ENCODE measurements around the gene SLC16A8. TPM values are rescaled to one million over a fixed set of nuclear protein-coding genes. Genes with fewer than 3 reads are reported as not detected.

Gene SLC16A8
- total and polyA plus RNA-seq, 9 donors: 0.39 to 0.52 TPM; not detected in 7

DNA sequence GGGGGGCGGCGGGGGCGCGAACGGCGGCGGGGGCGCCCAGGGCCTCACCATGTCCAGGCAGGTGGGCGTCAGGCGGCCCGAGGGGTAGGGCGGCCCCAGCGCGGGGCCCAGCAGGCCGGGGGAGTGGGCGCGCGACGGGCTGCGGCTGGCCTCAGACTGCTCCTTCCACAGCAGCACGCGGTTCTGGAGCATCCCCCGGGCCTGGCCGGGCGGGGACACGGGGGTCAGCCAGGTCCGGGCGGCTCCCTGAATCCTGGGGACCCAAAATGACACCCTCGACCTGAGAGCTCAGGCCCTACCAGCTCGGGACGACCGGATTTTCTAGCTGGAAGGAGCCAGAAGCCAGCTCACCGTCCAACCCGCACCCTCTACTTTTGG lies 5.5 kb upstream of the SLC16A8 start:
- Histone ChIP-seq H3K4me1 (ENCODE audit: insufficient read depth) (peaks cover 1% of the 10 kb centered on the region), H3K27ac (no peak overlapping the region)
- intact Hi-C loops (cut with DNase I): no loop called here

DNA sequence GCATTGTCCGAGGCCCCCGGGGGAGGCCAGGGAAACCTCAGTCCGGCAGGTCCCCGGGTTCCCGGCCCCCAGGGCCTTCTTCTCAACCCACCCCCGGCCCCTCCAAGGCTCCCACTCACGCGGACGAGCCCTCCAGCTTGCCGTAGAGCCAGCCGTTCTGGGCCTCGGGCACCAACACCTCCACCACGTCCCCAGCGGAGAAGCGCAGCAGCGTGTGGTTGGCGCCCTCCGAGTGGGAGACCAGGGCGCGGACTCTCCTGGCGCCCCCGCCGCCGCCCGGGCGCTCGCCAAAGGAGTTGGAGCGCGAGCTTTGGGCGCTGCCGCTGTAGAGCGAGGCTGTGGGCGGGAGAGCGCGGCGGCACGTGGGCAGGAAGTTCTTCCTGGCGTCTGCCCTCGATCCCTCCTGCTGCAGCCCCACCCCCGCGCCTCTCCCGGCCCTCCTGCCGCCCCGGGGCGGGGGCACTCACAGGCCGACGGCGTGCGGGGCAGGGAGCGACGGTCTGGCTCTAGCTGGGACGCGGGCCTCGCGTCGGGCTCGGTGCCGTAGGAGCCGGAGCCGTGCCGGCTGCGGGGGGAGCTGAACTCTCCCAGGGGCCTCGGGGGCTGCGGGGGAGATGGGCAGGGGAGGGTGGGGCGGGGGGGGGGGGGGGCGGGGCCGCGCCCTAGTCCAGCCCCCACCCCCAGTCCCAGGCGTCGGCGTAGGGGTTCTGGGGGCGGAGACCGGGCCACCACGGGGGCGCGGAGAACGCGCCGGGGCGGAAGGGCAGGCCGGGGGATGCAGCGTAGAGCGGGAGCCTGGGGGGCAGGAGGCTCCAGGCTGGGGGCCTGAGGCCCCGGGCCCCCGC lies 4.9 kb upstream of the SLC16A8 start:
- Histone ChIP-seq H3K36me3 (no peaks in the 10 kb centered on the region), H3K27me3 (no peaks in the 10 kb centered on the region), H3K4me3 (no peak overlapping the region), H3K27ac (no peak overlapping the region), H3K9me3 (no peaks in the 10 kb centered on the region), H3K4me1 (ENCODE audit: insufficient read depth) (peaks cover 1% of the 10 kb centered on the region)
- 5 to 16% (median 10%) methylated on average over 27 to 83 of the region's 85 CpGs for WGBS, 3 donors
- intact Hi-C loops (cut with DNase I): no loop called here
- DNase-seq: no peak
- TF ChIP-seq EP300 (IDR thresholded peaks at IDR 0.05): no peak
- TF ChIP-seq, protein P1, sequence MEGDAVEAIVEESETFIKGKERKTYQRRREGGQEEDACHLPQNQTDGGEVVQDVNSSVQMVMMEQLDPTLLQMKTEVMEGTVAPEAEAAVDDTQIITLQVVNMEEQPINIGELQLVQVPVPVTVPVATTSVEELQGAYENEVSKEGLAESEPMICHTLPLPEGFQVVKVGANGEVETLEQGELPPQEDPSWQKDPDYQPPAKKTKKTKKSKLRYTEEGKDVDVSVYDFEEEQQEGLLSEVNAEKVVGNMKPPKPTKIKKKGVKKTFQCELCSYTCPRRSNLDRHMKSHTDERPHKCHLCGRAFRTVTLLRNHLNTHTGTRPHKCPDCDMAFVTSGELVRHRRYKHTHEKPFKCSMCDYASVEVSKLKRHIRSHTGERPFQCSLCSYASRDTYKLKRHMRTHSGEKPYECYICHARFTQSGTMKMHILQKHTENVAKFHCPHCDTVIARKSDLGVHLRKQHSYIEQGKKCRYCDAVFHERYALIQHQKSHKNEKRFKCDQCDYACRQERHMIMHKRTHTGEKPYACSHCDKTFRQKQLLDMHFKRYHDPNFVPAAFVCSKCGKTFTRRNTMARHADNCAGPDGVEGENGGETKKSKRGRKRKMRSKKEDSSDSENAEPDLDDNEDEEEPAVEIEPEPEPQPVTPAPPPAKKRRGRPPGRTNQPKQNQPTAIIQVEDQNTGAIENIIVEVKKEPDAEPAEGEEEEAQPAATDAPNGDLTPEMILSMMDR (IDR thresholded peaks at IDR 0.05): no peak

More for the DNA sequence above, 5.5 kb upstream of the SLC16A8 start:
- TF ChIP-seq EP300 (IDR thresholded peaks at IDR 0.05): no peak
- no peak for TF ChIP-seq POLR2A (IDR thresholded peaks at IDR 0.05)
- TF ChIP-seq, protein P1 (IDR thresholded peaks at IDR 0.05): no peak
- Histone ChIP-seq H3K36me3 (no peaks in the 10 kb centered on the region), H3K9me3 (no peaks in the 10 kb centered on the region), H3K4me3 (no peak overlapping the region), H3K27me3 (no peaks in the 10 kb centered on the region)
- WGBS, 3 donors: 10 to 29% (median 10%) methylated on average over 25 to 34 of the region's 34 CpGs
- DNase-seq: no peak

- H3K36me3 ChIP-seq: no peaks in the 10 kb centered on the region
- H3K27ac ChIP-seq: no peak overlapping the region
- no peaks in the 10 kb centered on the region for H3K9me3 ChIP-seq
- TF ChIP-seq, protein P1 (IDR thresholded peaks at IDR 0.05): no peak
- no peak for TF ChIP-seq EP300 (IDR thresholded peaks at IDR 0.05)
- TF ChIP-seq POLR2A (IDR thresholded peaks at IDR 0.05): no peak
- peak in 1 of 5 donors; percentile 13 for DNase-seq
- no peak overlapping the region for H3K4me3 ChIP-seq
- H3K4me1 ChIP-seq (ENCODE audit: insufficient read depth): peaks cover 1% of the 10 kb centered on the region
- WGBS, 3 donors: 67 to 77% (median 70%) methylated on average over 12 of the region's 12 CpGs
- H3K27me3 ChIP-seq: no peaks in the 10 kb centered on the region
- intact Hi-C loops (cut with DNase I): no loop called here
Measured at GRCh38 chr22:38087855-38088254, 3.9 kb upstream of the SLC16A8 start.

- H3K36me3 ChIP-seq: no peaks in the 10 kb centered on the region
- H3K27ac ChIP-seq: no peak overlapping the region
- DNase-seq: peak in 1 of 5 donors; percentile 36
- intact Hi-C loops (cut with DNase I): no loop called here
- H3K4me1 ChIP-seq (ENCODE audit: insufficient read depth): peaks cover 1% of the 10 kb centered on the region
- 81 to 88% (median 82%) methylated on average over 13 of the region's 13 CpGs for WGBS, 3 donors
- TF ChIP-seq, protein P1 (IDR thresholded peaks at IDR 0.05): no peak
- TF ChIP-seq EP300 (IDR thresholded peaks at IDR 0.05) (no peak), POLR2A (IDR thresholded peaks at IDR 0.05) (no peak)
- no peaks in the 10 kb centered on the region for H3K9me3 ChIP-seq
- no peaks in the 10 kb centered on the region for H3K27me3 ChIP-seq
- H3K4me3 ChIP-seq: no peak overlapping the region
Measured at GRCh38 chr22:38086942-38087341, 3.0 kb upstream of the SLC16A8 start.
